LoVo (cell line): ENCODE results near the gene HELLS.
"Not testable (repeated sequence)": the region's sequence is repeated elsewhere in the genome, so short reads cannot be mapped to it uniquely, and the experiment has no call there.

ENCODE experiments used
- DNase-seq: peaks from one replicate; pipeline ENCODE4 v3.0.0-alpha.2; 2016; ENCODE audit warnings: low spot score

The HELLS gene

DNA sequence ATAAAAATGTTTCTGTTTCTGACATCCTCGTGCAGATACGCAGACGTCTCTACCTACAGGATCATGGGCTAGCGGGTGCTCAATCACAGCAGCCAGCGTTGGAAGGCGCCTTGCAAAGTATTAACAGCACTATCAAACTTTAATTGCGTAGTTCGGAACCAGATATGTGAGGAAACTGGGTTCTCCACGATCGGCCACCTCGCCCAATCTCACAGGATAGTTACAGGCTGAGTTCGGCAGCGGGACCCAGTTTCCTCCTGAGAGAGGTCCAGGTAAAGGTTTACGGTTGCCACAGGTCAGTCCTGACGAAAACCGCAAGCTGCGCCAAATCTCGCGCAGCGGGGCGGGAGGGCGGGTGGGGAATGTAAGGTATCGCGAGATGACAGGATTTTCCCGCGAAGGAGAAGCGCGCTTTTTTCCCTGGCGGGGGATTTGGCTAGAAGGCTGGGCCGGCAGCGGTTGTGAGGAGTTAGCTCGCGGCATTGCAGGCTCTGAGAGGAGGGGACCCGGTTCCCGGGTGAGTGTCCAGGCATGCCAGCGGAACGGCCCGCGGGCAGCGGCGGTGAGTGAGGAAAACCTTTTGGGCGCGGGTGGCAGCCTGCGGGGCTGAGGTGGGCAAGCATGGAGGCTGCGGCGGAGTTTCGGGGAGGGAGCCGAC is at the start of gene HELLS:
Gene HELLS, plus strand, starts transcription at position 398 of the 658 bp plus-strand sequence. Its CDS starts 134 bp downstream, at position 532.
- DNase-seq: peak; percentile 93

DNA sequence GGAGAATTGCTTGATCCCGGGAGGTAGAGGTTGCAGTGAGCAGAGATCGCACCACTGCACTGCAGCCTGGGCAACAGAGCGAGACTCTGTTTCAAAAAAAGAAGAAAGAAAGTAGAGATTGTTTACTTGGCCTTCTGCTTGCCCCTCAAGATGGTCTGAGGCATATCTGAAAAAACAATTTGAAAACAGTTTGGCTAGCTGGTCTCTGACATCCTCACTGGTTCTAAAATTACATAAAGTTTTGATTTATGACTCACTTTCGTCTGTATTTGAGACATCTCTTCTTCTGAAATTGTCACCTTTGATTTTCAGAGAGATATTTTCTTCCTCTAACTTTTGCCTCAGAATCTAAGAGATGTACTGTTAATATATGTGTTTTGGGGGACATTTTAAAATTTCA is 49.6 kb upstream of the HELLS start:
- no peak for DNase-seq

DNA sequence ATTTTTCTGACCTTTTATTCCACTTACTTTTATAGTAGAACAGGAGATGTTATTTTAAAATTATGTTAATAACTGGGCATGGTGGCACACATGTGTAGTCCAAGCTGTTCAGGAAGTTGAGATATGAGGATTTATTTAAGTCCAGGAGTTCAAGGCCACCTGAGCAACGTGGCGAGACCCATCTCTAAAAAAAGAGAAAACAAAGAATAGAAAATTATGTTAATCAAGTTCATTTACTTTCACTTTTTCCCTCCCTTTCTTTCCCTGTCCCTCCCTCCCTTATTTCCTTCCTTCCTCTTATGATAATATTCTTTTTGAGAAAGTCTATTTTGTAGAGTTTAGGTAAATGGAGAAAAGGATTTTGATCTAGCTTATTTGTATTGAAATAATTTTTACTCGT is 48.9 kb upstream of the HELLS start:
- no peak for DNase-seq

DNA sequence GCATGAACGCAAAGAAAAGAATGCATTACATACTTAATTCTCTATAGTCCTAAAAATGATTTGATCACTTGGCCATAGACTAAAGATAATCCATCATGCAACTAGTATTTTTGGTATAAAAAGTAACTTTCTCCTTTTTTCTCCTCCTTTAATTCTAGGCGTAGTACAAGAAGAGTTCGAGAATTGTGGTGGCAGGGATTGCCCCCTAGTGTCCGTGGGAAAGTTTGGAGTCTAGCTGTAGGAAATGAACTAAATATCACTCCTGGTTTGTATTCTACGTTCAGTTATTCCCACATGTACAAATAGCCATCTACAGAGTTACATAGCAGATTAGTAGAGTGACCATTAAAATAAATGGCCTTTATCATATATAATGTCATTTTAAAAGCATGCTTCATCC is 45.5 kb upstream of the HELLS start:
- DNase-seq: no peak

DNA sequence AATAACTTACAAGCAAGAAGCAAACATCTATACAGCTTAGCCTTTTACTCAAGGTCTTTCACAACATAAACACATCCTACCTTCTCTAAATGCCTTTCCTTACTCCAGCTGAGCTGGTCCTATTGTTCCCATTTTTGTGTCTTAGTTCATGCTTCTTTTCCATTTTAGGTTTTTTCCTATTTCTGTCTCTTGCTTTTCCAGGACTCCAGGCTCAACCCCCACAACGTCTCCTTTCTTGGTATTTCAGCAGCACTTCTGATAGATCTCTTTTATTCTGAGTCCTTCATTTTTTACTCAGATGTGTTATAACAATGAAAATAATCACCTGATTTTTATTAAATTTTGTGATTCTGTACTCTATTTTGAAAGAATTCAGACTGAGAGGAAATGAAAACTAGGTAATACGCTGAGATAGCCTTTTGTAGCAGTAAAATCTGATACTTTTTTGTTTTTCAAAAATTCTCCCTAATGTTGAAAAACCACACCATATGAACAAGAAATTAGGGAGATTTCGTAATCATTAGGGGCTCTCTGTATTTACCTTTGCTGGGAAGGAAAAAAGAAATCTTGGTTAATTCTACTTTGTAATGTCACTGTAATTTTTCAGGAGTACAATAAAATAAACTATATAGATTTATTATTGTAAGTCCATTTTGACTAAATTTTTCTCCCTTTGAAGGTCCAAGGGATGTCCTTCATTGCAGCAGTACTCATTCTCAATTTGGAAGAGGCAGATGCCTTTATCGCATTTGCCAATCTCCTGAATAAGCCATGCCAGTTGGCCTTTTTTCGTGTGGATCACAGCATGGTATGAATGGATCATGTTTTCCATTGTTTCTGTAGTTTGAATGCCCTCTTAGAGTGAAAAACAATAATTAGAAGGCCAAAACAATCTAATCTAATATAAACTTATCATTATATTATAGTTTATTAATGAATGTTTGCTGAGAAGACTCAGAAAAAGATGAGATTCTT is 24.0 kb upstream of the HELLS start:
- no peak for DNase-seq

DNA sequence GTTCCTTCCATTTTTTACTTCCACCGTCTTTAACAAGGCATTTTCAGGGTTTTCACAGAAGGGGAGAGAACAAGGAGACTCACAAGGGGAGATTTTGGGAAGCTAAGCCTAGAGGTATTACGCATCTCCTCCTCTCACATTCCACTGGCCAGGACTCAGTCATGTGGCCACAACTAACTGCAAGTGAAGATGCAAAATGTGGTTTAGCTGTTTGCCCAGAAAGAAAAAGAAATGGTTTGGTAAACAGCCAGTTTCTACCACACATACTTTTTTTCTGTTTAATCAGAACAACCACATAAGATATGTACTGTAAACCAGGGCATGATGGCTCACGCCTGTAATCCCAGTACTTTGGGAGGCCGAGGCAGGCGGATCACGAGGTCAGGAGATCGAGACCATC is 21.4 kb upstream of the HELLS start:
- no peak for DNase-seq

DNA sequence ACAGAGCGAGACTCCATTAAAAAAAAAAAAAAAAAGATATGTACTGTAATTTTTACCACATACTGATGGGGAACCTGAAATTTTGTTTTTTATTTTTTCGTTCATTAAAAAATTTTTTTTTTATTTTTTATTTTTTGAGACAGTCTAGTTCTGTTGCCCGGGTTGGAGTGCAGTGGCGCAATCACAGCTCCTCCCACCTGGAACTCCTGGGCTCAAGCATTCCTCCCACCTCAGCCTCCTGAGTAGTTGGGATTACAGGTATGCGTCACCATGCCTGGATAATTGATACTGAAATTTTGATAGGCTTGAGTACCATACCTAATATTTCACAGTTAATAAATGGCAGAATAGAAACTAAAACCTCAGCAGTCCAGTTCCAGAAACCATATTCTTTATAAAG is 20.9 kb upstream of the HELLS start:
- no peak for DNase-seq

DNA sequence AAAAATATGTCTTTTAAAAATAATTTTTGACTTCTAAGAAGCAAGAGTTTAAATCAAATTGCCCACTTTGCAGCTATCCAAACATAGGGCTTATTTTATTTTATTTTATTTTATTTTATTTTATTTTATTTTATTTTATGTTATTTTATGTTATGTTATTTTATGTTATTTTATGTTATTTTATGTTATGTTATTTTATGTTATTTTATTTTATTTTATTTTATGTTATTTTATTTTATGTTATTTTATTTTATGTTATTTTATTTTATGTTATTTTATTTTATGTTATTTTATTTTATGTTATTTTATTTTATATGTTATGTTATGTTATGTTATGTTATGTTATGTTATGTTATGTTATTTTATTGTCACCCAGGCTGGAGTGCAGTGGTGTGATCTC is 14.0 kb upstream of the HELLS start:
- DNase-seq: not testable (repeated sequence)

DNA sequence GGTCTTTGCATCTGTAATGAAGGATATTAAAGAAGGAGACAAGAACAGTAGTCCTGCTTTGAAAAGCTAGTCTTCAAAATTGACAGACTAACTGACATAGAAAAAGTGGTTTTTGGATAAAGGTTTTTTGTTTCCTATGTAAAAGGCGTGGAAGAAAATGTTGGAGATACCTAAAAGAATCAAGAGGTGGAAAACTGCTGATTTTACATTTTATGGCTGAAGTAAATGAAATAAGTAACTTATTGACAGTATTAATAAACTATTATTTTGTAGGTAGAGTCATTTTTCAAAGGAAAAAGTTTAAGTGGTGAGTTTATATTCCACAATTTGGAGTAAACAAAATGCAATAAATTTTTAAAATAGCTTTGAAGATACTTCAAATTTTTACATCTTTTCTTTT is 12.6 kb upstream of the HELLS start:
- no peak for DNase-seq

DNA sequence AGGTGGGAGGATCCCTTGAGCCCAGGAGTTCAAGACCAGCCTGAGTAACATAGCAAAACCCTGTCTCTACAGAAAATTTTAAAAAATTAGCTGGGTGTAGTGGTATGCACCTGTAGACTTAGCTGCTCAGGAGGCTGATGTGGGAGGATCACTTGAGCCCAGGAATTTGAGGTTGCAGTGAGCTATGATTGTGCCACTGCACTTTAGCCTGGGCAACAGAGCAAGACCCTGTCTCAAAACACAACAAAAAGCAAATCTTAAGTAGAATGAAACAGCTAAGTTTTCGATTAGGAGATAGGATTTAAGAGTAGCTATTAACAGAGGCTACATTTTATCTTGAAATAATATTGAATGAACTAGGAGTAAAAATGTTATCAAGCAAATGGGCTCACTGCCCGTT is 3.3 kb upstream of the HELLS start:
- DNase-seq: not testable (repeated sequence)

DNA sequence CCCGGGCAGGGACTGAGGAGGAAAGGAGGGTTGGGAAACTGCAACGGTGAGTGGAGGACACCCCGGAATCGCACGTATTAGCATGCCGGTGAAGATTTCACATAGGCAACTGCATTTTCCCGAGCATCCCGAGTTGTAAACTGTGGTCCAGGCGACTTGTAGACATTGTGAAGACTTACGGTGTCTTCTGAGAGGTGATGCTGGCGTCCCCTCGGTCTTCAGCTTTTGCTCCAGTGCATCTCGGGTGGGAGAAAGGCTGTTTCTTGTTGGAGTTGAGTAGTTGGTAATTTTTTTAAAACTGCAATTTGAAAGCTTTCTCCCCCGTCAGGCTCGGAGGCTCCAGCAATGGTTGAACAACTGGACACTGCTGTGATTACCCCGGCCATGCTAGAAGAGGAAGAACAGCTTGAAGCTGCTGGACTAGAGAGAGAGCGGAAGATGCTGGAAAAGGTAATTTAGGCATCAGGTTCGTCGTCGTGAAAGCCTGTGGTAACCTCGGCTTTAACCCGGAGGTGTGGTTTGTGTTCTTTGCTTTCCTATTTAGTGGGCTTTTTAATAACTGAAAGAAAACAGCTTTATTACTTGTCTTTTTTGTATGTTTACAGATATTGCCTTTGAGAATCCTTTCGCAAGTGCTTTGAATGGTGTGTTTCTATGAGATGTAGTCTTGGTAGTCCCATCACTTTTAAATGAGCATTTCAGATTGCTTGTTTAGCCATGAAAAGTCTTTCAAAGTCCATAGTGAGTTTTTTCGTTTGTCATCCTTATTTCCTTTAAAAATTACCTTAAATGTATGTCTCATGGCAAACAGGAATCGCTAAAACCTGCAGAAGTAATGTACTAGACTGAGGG is 687 bp downstream of the HELLS start:
- no peak for DNase-seq

DNA sequence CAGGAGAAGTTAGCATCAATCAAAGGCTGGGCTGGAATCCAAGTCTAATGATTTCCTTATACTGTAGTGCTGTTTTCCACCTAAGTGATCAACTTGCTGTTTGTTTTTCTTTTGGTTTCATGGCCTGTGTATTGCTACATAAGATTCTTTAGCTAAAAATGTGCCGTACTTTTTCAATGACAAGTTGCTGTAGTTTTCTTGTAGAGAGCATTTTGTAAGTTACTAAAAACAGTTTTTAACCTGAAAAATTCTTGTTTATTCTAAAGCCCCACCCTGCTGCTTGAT is 1.3 kb downstream of the HELLS start:
- DNase-seq: no peak

DNA sequence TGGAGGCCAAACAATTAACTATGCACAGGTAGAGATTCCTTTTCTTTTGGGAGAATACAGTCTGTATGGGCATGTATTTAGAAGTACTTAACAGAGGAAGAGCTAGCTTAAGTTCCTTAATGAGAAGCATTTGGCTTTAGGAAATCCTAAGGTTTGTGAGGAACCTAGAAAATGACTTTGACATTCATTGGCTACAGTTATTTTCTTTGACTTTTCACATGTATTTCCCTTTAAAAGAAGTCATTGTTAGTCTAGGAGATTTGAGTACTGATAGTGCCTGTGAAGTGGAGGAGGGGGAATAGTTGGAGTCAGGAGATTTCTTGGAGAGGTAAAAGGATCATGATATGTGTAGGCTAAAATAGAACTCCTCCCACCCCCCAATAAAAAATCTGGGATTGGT is 3.6 kb downstream of the HELLS start:
- no peak for DNase-seq

DNA sequence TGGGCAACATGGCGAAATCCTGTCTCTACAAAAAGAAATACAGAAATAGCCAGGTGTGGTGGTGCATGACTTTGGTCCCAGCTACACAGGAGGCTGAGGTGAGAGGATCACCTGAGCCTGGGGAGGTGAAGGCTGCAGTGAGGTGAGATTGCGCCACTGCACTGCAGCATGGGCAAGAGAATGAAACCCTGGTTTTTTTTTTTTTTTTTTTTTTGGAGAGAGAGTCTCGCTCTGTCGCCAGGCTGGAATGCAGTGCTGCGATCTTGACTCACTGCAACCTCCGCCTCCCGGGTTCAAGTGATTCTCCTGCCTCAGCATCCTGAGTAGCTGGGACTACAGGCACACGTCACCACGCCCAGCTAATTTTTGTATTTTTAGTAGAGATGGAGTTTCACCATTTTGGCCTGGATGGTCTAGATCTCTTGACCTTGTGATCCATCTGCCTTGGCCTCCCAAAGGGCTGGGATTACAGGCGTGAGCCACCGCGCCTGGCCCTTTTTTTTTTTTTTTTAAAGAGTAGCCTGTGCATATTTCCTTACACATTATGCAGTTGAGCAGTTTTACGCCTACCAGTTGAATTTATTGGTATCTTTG is 22.2 kb downstream of the HELLS start:
- not testable (repeated sequence) for DNase-seq

DNA sequence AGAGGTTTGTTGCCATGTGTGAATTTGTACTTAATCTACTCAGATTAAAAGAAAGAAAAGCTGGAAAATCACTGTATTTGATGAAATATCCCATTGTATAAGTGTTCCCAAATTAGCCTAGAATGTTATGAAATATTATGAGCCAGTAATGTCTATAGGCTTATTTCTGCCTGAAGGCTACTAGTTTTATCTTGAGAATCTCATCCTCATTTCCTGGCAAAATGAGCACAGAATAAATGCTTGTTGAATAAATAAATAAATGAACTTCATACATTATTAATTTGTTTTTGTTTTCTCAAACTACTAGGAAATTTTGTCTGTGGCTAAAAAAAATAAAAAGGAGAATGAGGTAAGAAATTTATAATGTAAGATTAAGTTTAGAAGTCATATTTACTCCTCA is 25.5 kb downstream of the HELLS start:
- DNase-seq: no peak

DNA sequence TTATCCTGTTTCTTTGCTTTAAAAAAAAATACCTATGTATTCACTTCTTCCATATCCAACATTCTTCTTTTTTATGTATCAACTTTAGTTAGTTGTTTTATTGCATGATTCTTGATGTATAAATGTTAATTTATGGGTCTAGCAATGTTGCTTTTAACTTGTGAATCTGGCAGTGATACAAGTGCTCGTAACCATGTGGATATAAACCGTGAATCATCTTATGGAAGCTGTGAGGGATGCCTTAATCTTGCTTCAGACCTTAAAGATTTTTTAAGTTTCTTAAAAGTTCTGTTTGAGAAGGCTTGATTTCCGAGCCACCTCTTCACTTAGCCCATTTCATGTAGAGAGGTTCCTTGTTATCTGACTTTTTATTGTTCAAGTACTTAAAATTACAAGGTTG is 25.9 kb downstream of the HELLS start:
- DNase-seq: no peak

DNA sequence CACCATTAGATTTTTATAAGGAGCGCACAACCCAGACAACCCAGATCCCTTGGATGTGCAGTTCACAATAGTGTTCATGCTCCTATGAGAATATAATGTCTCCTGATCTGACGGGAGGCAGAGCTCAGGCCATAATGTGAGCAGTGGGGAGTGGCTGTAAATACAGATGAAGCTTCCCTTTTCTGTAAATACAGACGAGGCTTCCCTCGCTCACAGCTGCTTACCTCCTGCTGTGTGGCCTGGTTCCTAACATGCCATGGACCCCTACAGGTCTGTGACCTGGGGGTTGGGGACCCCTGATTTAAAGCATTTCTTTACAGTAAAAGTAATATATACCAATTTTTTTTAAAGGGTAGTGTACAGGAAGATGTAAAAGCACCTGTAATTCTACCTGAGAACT is 33.2 kb downstream of the HELLS start:
- DNase-seq: no peak

DNA sequence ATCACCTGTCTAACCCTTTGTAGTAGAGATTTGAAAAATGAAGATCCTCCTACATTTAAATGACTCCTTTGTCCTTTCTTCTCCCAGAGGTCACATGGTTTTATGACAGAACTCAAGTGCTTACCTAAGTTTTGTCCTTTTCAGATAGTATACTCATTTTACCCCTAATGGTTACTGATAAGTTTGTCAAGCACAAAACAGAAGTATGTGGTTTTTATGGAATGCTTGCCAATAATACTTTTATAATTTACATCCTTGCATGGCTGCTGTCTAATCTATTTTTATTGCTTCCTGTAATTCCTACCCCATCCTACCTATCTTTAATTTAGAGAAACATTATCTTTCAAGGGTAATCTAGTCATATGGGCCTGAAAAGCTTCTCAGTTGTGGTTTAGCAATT is 37.5 kb downstream of the HELLS start:
- DNase-seq: no peak

DNA sequence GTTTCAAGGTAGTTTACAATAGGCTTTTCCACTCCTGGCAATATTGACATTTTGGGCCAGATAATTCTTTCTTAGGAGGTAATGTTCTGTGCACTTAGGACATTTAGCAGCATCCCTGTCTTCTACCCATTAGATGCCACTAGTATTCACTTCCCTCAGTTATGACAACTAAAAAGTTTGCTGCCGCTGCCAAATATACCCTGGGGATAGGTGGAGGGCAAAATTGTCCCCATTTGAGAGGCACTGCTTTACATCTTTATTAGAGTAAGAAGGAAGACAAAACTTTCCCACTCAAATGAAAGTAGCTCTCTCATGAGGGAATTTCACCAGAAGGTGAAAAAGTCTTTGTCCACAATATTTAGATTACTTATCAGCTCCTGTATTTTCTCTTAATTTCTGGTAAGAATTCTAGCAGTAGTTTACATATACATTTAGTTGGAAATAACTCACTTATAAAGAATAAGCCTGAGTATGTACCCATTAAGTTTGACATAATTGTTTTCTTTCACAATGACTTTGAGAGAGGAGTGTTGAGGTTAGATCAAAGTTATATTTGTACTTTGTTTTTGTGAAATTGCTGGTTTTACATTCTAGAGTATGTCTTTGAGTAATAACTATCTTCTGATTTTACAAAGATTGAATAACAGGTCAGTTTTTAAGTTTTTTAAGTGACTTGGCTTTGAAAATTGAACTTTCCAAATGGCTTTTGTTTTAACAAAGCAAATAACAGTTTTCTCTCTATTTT is 46.0 kb downstream of the HELLS start:
- no peak for DNase-seq

DNA sequence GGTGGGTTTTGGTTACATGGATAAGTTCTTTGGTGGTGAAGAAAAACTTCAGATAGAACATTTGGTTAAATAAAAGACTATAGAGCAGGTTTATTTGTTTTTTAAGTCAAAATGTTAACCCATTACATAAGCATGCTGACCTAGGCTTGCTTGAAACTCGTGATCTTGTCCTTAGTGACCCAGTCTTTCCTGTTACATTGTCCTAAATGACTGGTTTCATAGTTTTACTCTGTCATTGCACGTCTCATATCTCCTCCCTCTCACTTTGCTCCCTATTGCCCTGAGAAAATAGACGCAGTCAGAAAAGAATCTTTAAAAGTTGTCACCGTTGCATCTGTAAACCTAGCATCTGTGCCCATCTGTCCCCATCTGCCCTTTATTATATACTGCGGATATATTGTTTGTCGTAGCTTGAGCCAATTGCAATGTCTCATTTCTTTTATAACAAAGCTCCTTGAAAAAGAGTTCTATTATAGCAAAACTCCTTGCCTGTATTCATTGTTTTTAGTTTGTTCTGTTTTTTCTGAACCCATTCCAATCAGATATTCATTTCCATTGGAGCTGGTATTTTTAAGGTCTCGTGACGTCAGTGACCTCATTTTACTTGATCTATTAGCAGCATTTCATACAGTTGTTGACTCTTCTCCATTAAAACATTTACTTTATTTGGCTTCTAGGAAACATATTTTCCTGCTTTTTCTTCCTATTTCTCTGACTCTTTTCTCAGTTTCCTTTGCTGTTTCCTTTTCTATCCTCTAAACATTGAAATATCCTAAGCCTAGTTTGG is 57.3 kb downstream of the HELLS start:
- no peak for DNase-seq

DNA sequence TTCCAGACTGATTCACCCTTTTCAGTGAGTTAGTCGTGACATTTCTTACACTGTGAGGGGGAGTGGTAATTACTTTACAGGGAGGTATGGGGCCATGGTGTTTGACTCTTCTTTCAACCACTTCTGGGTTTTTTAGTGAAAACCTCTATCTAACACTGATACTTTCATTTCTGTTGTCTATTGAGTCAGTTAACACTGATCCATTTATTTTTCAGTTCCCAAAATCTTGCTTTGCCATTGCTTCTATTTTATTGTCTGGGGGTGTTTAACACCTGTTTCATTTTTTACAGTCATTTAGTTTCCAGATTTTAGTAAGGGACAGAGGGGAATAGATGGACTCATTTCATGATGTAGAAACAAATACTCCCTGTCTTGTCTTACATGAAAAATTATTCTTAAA is 61.5 kb downstream of the HELLS start:
- DNase-seq: no peak
